Embryonic facial prominence (tissue), 1 donor: ENCODE measurements around the gene NINL.
"Not testable (repeated sequence)": the region's sequence is repeated elsewhere in the genome, so short reads cannot be mapped to it uniquely, and the experiment has no call there.

Source experiments
- DNase-seq: peaks from one replicate; pipeline ENCODE4 v3.0.0-alpha.2; 2016; ENCODE audit errors: extremely low spot score

The NINL gene

GRCh38 chr20:25484911-25485511 is 100.3 kb downstream of the NINL start:
- DNase-seq = no peak

- no peak for DNase-seq
These were observed 101.0 kb downstream of the NINL start for GRCh38 chr20:25484224-25484846.

- DNase-seq = no peak
These were observed 101.7 kb downstream of the NINL start for GRCh38 chr20:25483431-25484132.

- no peak for DNase-seq
These were observed 103.4 kb downstream of the NINL start for GRCh38 chr20:25481918-25482253.

GRCh38 chr20:25481235-25481917 is 104.0 kb downstream of the NINL start:
- no peak for DNase-seq

- no peak for DNase-seq
These were observed 104.5 kb downstream of the NINL start for GRCh38 chr20:25480797-25481196.

- no peak for DNase-seq
These were observed 105.2 kb downstream of the NINL start for GRCh38 chr20:25480156-25480555.

- no peak for DNase-seq
These were observed 105.7 kb downstream of the NINL start for GRCh38 chr20:25479638-25480037.

- DNase-seq = no peak
These were observed 106.3 kb downstream of the NINL start for GRCh38 chr20:25478889-25479568.

GRCh38 chr20:25477014-25477882 is 108.1 kb downstream of the NINL start:
- no peak for DNase-seq

GRCh38 chr20:25476106-25477013 is 109.0 kb downstream of the NINL start:
- DNase-seq = no peak

GRCh38 chr20:25473297-25473696 is 112.0 kb downstream of the NINL start:
- DNase-seq = not testable (repeated sequence)

- no peak for DNase-seq
These were observed 114.3 kb downstream of the NINL start for GRCh38 chr20:25471020-25471419.

GRCh38 chr20:25470045-25470444 is 115.3 kb downstream of the NINL start:
- no peak for DNase-seq

- DNase-seq = no peak
These were observed 115.8 kb downstream of the NINL start for GRCh38 chr20:25469558-25469957.

- DNase-seq = no peak
These were observed 116.9 kb downstream of the NINL start for GRCh38 chr20:25468126-25469075.

GRCh38 chr20:25467441-25467840 is 117.9 kb downstream of the NINL start:
- DNase-seq = no peak

GRCh38 chr20:25466846-25467245 is 118.5 kb downstream of the NINL start:
- no peak for DNase-seq
